ENCODE measurements around the gene AOX1.

DNA sequence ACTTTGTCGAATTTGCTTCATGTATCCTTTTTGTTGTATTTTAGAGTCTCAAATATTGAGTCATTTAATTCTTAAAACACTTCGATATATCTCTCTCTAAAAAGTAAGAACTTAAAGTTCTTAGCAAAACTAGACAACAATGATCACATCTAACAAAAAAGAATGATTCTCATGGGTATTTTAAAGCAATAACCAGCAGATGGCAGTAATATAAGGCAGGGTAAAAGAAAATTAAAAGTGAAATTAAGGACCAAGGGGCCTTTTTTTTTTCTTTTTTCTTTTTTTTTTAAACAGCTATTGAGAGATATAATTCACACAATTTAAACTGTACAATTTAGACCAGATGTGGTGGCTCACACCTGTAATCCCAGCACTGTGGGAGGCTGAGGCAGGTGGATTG lies 9.9 kb upstream of the AOX1 start:
- TF ChIP-seq CTCF (IDR thresholded peaks at IDR 0.05; ENCODE audit: low read depth, low read length, missing input control): peak; percentile 41
- TF ChIP-seq REST (IDR thresholded peaks at IDR 0.05): no peak

Measured in liver (tissue), 2 donors.